GM18873 (cell line): Measurements from ENCODE around the gene CENPVL1.
"Not testable (repeated sequence)": the region's sequence is repeated elsewhere in the genome, so short reads cannot be mapped to it uniquely, and the experiment has no call there.

Experiments
- ATAC-seq: cut with Tn5 transposase; IDR thresholded peaks from one replicate; pipeline ENCODE4 v1.9.1; 2021; ENCODE audit warnings: mild to moderate bottlenecking, moderate library complexity, moderate number of reproducible peaks; ENCODE audit not compliant: unreplicated experiment, low FRiP score

Gene CENPVL1

DNA sequence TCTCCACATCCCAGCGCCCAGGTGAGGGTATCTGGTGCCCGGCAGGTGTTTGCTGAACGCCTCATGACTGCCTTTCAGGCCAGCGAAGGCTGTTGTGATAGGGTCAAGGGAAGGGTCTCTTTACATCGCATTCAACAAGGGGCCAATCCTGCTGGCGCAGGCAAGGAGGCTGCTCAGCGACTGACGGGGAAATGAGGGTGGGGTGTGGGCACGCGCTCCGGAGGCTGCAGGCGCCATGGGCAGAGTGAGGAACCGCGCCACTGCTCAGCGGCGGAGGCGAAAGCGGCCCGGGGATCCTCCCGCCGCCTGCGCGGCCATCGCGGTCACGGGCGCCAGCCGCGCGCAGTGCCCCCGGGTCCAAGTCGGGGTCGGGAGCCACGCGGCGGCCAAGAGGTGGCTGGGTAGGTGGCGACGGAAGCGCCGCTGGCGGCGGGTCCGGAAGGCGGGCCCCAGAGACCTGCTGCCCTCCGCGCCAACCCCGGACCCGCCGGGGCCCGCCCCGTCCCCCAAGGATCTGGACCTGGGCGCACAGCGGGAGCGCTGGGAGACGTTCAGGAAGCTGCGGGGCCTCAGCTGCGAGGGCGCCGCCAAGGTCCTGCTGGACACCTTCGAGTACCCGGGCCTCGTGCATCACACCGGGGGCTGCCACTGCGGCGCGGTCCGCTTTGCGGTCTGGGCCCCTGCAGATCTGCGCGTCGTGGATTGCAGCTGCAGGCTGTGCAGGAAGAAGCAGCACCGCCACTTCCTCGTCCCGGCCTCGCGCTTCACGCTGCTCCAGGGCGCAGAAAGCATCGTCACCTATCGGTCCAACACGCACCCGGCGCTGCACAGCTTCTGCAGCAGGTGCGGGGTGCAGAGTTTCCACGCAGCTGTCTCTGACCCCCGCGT is at the start of gene CENPVL1:
CENPVL1 (plus strand) TSS at position 236 of the 888 bp plus-strand sequence; CDS start at position 236, 0 bp downstream.
- ATAC-seq: not testable (repeated sequence)

DNA sequence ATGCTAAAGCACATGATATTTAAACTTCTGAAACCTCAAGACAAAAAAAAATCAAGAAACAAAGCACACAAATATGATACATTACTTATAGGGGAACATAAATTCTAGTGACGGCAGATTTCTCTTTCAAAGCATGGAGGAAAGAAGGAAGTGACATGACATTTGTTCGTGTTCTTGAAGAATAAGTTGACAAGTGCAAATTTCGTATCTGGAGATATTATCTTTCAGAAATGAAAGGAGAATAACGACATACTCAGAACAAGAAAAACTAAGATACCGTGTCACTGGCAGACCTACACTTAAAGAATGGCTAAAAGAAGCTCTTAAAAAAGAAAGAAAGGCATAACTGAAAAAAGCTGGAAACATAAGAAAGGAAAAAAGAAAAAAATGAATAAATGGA is 44.3 kb upstream of the CENPVL1 start:
- ATAC-seq: no peak

DNA sequence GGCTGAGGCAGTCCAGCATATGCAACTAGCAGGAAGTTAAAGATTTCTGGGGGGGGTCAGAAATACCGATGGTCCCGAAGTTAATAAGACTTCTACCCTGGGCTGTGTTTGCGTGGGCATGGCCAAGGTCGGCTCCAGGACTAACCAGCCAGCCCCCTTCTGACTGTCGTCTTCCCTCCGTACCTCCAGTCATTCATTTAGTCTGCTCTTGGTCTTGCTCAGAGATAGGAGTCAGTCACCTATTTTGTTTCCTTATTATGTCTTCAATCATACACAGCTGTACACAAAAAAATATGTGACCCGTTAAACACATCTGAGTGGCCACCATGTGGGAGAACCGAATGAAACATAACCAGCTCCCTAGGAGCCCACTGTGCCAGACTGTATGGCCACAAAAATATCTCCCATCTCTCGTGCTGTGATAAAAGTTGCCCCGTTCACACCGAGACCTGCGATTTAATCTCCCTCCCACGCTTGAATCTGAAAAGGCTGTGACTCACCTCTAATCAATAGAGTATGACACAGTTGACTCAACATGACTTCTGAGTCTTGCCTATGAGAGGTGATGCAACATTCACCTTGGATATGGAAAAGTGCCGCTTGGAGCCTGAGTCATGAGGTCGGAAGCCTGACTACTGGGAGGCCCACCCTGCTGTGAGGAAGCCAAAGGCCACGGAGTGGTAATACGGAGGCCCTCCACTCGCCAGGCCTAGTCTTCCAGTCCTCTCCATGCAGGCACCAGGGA is 30.5 kb upstream of the CENPVL1 start:
- not testable (repeated sequence) for ATAC-seq

DNA sequence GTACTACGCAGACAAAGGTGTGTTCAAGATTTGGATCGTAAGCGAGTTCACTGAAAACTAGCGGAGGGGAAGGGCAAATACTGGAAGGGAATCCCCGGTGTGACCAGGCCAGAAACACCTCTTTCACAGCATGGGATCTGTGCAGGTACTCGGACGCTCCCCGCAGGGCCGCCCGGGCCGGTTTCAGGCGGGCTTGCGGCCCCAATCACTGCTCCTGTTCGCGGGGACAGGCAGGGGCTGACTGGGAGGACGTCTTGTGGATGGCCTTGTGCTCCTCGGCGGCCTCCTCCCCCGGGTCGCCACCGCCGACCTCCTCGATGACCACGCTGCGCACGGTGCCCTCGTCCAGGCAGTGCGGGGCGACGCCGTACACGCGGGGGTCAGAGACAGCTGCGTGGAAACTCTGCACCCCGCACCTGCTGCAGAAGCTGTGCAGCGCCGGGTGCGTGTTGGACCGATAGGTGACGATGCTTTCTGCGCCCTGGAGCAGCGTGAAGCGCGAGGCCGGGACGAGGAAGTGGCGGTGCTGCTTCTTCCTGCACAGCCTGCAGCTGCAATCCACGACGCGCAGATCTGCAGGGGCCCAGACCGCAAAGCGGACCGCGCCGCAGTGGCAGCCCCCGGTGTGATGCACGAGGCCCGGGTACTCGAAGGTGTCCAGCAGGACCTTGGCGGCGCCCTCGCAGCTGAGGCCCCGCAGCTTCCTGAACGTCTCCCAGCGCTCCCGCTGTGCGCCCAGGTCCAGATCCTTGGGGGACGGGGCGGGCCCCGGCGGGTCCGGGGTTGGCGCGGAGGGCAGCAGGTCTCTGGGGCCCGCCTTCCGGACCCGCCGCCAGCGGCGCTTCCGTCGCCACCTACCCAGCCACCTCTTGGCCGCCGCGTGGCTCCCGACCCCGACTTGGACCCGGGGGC is 28.2 kb upstream of the CENPVL1 start:
- not testable (repeated sequence) for ATAC-seq

DNA sequence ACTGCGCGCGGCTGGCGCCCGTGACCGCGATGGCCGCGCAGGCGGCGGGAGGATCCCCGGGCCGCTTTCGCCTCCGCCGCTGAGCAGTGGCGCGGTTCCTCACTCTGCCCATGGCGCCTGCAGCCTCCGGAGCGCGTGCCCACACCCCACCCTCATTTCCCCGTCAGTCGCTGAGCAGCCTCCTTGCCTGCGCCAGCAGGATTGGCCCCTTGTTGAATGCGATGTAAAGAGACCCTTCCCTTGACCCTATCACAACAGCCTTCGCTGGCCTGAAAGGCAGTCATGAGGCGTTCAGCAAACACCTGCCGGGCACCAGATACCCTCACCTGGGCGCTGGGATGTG is 27.6 kb upstream of the CENPVL1 start, which contains the start of gene CENPVL2:
CENPVL2 (minus strand) TSS at position 112 of the 343 bp plus-strand sequence; CDS start at position 112, 0 bp downstream.
- not testable (repeated sequence) for ATAC-seq

DNA sequence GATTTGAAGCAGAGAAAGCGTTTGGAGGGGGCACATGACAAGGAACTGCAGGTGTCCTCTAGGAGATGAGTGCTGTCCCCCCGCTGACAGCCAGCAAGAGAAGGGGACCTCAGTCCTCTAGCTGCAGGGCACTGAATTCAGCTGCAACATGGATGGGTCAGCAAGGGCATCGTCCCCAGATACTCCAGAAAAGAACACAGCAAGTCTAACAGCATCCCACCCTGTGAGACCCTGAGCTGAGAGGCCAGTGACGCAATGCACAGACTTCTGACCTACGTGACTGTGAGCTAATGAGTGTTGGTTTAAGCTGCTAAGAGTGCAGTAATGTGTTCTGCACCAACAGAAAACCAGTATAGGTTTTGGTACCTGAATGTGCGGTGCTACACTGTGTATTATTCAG is 16.1 kb upstream of the CENPVL1 start:
- ATAC-seq: no peak

DNA sequence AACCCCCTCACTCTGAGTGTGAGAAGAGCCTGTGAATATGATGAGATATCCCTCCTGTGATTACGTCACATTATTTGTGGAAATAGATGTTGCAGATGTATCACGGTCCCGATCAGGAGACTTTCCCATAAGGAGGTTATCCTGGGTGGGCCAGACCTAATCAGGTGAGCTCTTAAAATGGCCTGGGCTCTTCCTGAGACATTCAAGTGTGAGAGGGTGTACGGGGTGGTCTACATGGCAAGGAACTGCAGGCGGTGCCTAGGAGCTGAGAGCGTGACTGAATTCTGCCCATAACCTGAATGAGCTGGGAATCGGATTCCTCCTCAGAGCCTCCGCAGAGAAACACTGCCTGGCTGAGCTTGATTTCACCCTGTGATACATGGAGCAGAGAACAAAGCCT is 12.9 kb upstream of the CENPVL1 start:
- no peak for ATAC-seq

DNA sequence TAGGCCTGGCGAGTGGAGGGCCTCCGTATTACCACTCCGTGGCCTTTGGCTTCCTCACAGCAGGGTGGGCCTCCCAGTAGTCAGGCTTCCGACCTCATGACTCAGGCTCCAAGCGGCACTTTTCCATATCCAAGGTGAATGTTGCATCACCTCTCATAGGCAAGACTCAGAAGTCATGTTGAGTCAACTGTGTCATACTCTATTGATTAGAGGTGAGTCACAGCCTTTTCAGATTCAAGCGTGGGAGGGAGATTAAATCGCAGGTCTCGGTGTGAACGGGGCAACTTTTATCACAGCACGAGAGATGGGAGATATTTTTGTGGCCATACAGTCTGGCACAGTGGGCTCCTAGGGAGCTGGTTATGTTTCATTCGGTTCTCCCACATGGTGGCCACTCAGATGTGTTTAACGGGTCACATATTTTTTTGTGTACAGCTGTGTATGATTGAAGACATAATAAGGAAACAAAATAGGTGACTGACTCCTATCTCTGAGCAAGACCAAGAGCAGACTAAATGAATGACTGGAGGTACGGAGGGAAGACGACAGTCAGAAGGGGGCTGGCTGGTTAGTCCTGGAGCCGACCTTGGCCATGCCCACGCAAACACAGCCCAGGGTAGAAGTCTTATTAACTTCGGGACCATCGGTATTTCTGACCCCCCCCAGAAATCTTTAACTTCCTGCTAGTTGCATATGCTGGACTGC is 2.8 kb downstream of the CENPVL1 start:
- ATAC-seq: not testable (repeated sequence)

DNA sequence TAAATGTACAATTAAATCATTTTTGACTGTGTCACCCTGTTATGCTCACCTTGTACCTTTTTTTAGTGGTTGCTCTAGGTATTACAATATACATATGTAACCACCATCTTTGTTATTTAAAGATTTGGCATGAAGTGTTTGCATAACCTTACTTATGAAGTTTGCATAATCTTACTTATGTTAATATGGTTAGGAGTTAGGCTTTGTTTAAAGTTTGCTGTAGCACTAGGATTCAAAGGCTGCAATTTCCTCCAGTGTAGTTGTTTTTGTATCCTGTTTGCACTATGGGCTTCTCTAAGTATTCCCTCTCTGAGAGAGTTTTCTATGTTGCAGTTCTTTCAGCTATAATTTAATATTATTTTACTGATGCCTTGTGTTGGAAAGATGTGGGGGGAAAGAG is 17.9 kb downstream of the CENPVL1 start:
- no peak for ATAC-seq

DNA sequence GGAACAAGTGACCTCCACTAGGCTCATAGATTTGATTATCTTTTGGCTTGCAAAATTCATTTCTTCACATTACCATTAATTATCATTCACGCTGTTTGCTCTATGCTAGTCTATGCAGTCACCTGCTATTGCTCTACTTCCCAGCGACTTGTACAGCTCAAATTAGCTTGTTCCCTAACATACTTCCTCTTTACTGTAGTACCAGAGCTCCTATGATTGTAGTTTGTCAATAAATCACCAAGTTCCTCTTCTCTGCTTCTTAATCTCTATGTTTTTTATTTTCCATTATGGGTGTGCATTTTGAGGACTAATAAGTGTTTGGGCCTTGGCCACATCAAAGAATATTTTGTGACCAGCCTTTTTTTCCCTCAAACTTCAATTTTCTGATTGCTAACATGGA is 26.8 kb downstream of the CENPVL1 start:
- ATAC-seq: no peak

DNA sequence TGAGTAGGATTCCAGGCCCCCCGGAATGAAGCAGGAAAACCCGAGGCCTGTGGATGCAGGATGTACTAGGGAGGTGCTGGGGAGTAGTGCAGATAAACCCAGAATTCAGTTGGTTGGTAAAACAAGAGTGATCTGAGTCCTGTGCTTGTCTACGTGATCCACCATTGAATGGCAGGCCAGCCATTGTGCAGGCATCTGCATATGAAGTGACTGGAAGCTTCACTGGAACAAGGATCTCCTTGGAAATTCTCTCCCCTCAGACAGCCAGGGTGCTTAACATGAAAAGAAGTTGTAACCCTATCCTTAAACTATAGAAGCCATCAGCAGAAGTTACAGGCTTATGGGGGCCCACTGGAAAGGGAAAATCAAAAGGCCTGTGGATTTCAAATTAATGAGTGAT is 32.3 kb downstream of the CENPVL1 start:
- no peak for ATAC-seq

DNA sequence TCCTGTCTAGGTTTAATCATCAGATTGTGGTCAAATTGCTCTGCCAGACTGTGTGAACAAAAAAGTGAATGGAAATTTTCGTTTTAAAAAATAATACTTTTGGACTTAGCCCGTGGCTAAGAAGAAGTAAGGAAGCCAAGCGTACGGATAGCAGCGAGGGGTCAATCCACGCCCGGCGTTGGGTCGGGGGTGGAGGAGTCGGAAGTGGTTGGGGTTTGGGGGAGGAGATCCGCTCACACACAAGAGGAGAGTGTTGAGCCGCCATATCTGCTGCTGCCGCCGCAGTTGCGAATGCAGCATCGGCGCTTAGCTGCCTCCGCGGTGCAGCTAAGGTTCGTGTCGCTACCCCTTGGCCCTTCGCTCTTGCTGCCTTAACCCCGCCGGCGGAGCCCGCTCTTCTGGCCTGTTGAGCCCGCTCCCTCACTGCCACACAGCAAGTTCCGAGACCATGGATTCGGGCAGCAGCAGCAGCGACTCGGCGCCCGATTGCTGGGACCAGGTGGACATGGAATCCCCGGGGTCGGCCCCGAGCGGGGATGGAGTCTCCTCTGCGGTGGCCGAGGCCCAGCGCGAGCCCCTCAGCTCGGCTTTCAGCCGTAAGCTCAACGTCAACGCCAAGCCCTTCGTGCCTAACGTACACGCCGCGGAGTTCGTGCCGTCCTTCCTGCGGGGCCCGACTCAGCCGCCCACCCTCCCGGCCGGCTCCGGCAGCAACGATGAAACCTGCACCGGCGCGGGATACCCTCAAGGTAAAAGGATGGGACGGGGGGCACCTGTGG is 33.1 kb downstream of the CENPVL1 start, which contains the start of gene GSPT2:
GSPT2 (plus strand) TSS at position 264 of the 779 bp plus-strand sequence; CDS start at position 449, 185 bp downstream.
- ATAC-seq: peak; percentile 72

DNA sequence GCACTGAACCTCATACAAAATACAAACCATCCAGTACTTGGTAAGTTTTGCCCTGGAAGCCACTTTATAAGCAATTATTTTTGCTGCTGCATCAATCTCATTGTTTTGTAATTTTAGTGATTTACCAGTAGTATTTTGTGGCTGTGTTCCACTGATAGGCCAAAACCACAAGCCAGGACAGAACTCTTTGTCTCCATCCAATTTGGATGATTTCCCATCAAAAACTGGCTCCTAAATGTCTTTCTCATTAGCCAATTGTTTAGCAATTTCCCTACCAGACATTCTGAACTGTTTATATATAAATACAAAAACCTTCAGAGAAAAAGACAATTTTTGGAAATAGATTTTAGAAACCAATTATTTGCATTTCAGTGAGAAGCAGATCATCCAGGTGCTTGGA is 37.4 kb downstream of the CENPVL1 start:
- ATAC-seq: no peak

DNA sequence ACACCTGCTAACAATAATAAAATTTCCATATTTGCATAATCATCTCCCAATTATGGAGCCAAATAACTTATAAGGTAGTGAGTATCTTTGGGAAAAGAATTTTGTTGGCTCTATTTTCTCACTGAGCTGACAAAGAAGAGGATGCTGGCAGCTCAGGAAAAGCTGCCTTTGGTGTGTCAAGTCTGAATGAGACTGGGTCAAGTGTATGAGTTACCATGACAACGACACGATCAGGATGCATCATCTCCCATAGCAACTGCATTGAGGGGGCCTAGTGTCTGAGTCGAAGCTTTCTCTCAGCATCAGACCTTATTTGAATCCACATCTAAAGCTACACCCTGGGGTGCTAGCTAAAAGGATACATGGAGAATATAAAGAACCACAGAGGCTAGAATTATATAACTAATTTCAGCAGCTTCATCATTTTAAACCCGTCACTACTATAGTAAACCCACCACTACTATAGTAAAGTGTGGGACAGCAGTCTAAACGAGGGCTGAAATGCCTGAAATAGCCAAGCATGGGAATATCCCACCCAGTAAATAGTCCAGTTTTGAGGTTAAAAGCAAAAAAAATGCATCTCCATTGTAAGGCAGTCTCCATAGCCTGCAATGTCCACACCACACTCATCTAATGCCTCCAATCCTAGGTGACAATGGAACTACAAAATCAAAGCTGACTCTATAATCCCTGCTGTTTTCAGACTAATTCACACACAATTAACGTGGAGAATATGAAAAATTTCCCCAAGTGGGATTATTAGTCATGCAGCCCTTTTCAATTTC is 48.9 kb downstream of the CENPVL1 start:
- no peak for ATAC-seq

DNA sequence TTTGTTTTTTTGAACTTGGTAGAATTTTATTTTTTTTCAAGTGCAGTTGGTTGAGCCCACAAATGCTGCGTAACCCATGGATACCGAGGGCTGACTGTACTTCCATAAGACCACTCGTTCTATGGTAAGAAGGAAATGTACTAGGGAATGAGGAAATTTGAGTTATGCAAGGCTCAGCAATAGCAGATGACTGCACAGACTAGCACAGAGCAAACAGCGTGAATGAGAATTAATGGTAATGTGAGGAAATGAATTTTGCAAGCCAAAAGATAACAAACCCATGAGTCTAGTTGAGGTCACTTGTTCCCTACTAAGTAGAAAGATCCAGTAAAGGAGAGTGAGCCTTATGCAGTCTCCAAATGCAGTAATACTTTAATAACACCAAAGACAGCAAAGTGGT is 50.3 kb downstream of the CENPVL1 start:
- ATAC-seq: no peak
